PFSK-1 (cell line): Measurements from ENCODE around the gene KCTD16.

ENCODE experiments used
- FOXP2 ChIP-seq: optimal IDR thresholded peaks from 2 replicates; pipeline ENCODE3; 2011; ENCODE audit warnings: borderline replicate concordance, control low read depth, inconsistent platforms; ENCODE audit not compliant: insufficient read depth; ENCODE audit errors: extremely low read length, extremely low read depth
- POLR2AphosphoS5 ChIP-seq: IDR thresholded peaks from 2 replicates; pipeline ENCODE4 v1.6.1; 2012; ENCODE audit warnings: low read depth, mild to moderate bottlenecking, control low read depth, low read length, moderate library complexity
- SIN3A ChIP-seq: IDR thresholded peaks from 2 replicates; pipeline ENCODE4 v1.6.1; 2012; ENCODE audit warnings: mild to moderate bottlenecking, low read length, moderate library complexity, borderline replicate concordance; ENCODE audit not compliant: insufficient read depth
- TAF1 ChIP-seq: IDR thresholded peaks from 2 replicates; pipeline ENCODE4 v1.6.1; 2012; ENCODE audit warnings: low read length, control low read depth, borderline replicate concordance; ENCODE audit not compliant: insufficient read depth
- TF ChIP-seq, protein P1 (sequence below), 2 experiments: IDR thresholded peaks; 2 replicates each; pipeline versions ENCODE4 v1.6.1 to v1.8.0; 2011 to 2012; ENCODE audit warnings: low read depth in 2 of 2, low read length in 2 of 2, control low read depth in 1 of 2, inconsistent platforms in 1 of 2, mild to moderate bottlenecking in 1 of 2, moderate library complexity in 1 of 2; ENCODE audit not compliant: insufficient read depth in 1 of 2

Gene KCTD16

DNA sequence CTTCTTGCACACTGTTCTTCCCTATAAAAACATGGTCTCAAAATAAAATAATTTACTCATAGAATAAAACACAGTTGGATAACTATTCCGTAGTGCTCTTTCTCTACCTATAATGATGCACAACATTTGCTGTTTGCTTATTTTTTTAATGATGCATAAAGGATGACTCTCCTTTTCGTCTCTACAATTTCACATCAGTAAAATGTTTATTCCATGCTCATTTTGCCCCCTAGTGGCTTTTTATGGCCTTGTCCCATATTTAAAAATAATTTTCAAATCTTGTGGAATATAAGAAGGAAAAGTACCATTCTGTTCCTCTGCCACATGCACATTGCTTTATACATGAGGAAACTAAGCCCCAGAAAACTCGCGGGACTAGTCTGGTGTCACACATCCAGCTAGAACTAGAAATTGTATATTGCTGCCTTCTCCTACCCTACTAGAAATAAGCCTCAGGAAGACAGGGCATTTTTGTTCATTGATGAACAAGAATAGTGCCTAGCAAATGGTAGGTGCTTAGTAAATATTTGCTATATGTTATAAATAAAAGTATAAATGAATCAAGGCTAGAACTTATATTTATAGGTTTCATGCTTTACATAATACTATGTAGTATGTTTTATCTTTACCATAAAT is 12.7 kb downstream of the KCTD16 start:
- no peak for TF ChIP-seq FOXP2
- TF ChIP-seq POLR2AphosphoS5 = no peak

DNA sequence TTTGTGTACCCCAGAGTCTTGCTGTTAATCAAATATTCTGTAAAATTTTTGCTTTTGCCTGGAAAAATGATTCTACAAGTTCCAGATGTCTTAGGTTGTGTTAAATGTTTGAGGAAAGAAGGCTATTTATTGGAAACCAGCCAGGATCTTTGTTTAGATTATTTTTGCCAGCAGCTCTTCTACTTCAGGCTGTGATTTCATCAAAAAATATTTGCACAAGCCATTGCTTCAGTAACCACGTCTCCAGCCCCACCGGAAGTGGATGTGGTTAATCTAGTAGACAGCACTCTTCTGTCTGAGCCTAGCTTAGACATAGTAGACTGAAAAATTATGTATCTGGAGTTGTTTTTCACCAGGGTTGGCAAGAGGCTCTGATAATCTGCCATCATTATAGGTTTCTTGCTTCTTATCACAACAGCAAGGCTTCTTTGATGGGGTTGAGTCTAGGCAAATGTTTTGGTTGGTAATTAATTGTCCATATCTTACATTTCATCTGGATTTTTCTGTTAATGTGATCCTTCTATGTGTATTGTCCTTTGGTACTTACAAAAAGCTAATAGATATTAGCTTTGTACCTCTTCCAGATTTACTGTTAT is 17.1 kb downstream of the KCTD16 start:
- no peak for TF ChIP-seq SIN3A
- no peak for TF ChIP-seq FOXP2
- peak; percentile 52; the same call in 1 of the 2 replicates for TF ChIP-seq TAF1
- peak; percentile 37; the same call in 1 of the 2 replicates for TF ChIP-seq POLR2AphosphoS5
- TF ChIP-seq, protein P1, sequence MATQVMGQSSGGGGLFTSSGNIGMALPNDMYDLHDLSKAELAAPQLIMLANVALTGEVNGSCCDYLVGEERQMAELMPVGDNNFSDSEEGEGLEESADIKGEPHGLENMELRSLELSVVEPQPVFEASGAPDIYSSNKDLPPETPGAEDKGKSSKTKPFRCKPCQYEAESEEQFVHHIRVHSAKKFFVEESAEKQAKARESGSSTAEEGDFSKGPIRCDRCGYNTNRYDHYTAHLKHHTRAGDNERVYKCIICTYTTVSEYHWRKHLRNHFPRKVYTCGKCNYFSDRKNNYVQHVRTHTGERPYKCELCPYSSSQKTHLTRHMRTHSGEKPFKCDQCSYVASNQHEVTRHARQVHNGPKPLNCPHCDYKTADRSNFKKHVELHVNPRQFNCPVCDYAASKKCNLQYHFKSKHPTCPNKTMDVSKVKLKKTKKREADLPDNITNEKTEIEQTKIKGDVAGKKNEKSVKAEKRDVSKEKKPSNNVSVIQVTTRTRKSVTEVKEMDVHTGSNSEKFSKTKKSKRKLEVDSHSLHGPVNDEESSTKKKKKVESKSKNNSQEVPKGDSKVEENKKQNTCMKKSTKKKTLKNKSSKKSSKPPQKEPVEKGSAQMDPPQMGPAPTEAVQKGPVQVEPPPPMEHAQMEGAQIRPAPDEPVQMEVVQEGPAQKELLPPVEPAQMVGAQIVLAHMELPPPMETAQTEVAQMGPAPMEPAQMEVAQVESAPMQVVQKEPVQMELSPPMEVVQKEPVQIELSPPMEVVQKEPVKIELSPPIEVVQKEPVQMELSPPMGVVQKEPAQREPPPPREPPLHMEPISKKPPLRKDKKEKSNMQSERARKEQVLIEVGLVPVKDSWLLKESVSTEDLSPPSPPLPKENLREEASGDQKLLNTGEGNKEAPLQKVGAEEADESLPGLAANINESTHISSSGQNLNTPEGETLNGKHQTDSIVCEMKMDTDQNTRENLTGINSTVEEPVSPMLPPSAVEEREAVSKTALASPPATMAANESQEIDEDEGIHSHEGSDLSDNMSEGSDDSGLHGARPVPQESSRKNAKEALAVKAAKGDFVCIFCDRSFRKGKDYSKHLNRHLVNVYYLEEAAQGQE (IDR thresholded peaks at IDR 0.05; ENCODE audit: insufficient read depth in 1 of 2, low read depth in 2 of 2, low read length in 2 of 2) = peak in 1 of 2 experiments; percentile 52; a peak in 1 of 4 replicates

DNA sequence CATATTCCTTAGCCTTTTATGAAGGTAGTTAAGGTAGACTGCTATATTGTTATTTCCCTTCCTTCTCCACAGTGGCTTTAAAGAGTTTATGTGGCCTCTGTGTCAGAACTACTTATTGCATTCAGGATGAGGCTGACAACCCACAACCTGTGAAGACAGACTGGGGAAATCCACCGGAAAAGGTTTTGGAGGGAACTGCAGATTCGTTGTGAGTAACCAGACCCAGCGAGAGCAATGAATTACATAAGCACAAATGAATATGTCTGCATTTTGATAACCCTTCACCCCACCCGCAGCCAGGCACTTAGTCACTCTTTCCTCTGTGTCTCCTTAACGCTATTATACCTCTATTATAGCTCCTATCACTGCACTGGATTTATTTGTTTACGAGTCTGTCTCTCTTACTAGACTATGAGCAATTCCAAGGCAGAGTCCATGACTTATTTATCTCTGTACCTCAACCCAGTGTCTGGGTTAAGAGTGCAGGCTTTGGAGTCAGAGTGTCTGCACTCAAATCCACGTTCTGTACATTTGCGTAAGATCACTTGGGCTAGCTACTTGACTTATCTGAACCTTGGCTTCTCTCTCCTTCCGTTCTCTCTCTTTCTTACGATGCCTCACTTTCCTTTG is 19.2 kb downstream of the KCTD16 start:
- TF ChIP-seq, protein P1 (IDR thresholded peaks at IDR 0.05; ENCODE audit: insufficient read depth in 1 of 2, low read depth in 2 of 2, low read length in 2 of 2) = 0 out of 4 replicates have a peak, but pooled peaks of 1 of the 2 experiments have one; percentile 26
- TF ChIP-seq POLR2AphosphoS5 (0 out of 2 replicates have a peak, but pooled peaks have one; percentile 24), TAF1 (0 out of 2 replicates have a peak, but pooled peaks have one; percentile 13), SIN3A (peak; percentile 68; the same call in 1 of the 2 replicates), FOXP2 (no peak)

DNA sequence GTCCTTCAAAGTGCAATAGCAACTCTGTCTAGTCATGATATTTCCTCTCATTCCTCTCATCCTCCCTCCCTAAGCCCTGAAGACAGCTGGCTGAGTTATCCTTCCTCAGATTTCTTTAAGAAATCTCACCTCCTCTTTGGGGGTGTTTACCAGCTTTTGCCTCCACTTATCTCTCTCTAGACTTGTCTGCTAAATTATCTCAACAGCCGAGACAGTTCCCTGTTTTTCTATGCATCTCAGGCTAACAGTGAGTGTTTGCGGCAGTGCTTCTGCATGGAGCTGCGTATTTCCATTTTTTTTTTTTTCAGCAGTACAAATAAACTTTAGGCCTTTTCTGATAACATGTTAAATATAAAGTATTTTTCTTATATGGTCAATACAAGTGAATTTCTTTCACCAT is 20.9 kb downstream of the KCTD16 start:
- no peak for TF ChIP-seq SIN3A
- TF ChIP-seq FOXP2 = no peak
- TF ChIP-seq TAF1 = no peak
- TF ChIP-seq, protein P1 (IDR thresholded peaks at IDR 0.05; ENCODE audit: insufficient read depth in 1 of 2, low read depth in 2 of 2, low read length in 2 of 2) = no peak
- TF ChIP-seq POLR2AphosphoS5 = no peak

DNA sequence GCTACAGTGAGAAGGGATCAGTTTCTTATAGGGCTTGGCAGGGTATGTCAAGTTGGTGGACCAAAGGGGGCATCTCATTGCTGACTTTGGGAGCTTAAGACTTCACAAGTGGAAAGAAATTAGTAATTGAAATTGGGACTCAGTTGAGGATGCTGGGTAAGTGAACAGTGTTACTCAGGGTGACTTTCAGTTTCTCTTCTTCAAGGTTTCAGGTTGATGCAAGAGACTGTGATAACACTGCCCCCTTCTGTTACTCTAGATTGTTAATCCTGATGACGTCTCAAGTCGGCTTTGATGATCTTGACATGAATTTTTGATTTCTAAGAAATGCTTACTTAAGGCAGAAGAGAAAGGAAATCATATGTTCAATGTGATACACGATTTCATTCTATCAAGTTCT is 21.3 kb downstream of the KCTD16 start:
- no peak for TF ChIP-seq FOXP2
- TF ChIP-seq, protein P1 (IDR thresholded peaks at IDR 0.05; ENCODE audit: insufficient read depth in 1 of 2, low read depth in 2 of 2, low read length in 2 of 2) = no peak
- TF ChIP-seq TAF1 = no peak
- no peak for TF ChIP-seq SIN3A
- no peak for TF ChIP-seq POLR2AphosphoS5
